Omental fat pad (tissue), 4 donors: Measurements from ENCODE around the gene RANBP1. TPM values are rescaled to one million over a fixed set of nuclear protein-coding genes. Genes with fewer than 3 reads are reported as not detected.

Source experiments
- ATAC-seq: fragments of 150-250 bp; one replicate; pipeline ENCODE4 v1.9.1; 2016; ENCODE audit warnings: mild to moderate bottlenecking, moderate library complexity; ENCODE audit not compliant: low FRiP score
- DNase-seq: peaks from one replicate; pipeline ENCODE4 v3.0.0-alpha.2; 2019; ENCODE audit warnings: low spot score
- total RNA-seq, 4 donors: library from RNA; depleted of rRNA; stranded (reverse); fragments of >200 nt; gene quantifications; one replicate each; pipeline ENCODE4 v1.1.0, GENCODE V29; 2016
- TF ChIP-seq, protein P1 (sequence below), 3 donors: fragments of 450-650 bp; IDR thresholded peaks; one replicate each; pipeline ENCODE4 v1.5.1; 2016 to 2017; ENCODE audit warnings: antibody characterized with exemption in 3 of 3, mild to moderate bottlenecking in 3 of 3, moderate library complexity in 2 of 3

The RANBP1 gene
- total RNA-seq, 4 donors from 2014 or later: 146 to 285 (median 159) TPM

DNA sequence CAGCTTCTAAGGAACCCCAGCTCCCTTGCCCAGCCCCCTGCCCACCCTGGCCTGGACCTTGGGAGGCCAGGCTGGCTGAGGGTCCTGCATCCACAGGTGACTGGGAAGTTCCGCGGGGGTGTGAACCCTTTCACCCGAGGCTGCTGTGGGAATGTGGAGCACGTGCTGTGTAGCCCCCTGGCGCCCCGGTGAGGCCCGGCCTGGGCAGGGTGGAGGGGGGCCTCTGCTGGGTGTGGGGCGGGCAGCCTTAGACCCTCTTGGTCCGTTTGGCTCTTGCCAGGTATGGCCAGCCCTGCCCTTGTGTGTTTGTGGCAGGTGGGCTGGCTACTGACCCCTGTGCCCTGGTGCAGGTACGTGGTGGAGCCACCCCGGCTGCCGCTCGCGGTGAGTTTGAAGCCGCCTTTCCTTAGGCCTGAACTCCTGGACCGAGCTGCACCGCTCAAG, 24.6 kb downstream of the RANBP1 start:
- DNase-seq: no peak
- TF ChIP-seq, protein P1, sequence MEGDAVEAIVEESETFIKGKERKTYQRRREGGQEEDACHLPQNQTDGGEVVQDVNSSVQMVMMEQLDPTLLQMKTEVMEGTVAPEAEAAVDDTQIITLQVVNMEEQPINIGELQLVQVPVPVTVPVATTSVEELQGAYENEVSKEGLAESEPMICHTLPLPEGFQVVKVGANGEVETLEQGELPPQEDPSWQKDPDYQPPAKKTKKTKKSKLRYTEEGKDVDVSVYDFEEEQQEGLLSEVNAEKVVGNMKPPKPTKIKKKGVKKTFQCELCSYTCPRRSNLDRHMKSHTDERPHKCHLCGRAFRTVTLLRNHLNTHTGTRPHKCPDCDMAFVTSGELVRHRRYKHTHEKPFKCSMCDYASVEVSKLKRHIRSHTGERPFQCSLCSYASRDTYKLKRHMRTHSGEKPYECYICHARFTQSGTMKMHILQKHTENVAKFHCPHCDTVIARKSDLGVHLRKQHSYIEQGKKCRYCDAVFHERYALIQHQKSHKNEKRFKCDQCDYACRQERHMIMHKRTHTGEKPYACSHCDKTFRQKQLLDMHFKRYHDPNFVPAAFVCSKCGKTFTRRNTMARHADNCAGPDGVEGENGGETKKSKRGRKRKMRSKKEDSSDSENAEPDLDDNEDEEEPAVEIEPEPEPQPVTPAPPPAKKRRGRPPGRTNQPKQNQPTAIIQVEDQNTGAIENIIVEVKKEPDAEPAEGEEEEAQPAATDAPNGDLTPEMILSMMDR (IDR thresholded peaks at IDR 0.05): no peak
- no peak for ATAC-seq

DNA sequence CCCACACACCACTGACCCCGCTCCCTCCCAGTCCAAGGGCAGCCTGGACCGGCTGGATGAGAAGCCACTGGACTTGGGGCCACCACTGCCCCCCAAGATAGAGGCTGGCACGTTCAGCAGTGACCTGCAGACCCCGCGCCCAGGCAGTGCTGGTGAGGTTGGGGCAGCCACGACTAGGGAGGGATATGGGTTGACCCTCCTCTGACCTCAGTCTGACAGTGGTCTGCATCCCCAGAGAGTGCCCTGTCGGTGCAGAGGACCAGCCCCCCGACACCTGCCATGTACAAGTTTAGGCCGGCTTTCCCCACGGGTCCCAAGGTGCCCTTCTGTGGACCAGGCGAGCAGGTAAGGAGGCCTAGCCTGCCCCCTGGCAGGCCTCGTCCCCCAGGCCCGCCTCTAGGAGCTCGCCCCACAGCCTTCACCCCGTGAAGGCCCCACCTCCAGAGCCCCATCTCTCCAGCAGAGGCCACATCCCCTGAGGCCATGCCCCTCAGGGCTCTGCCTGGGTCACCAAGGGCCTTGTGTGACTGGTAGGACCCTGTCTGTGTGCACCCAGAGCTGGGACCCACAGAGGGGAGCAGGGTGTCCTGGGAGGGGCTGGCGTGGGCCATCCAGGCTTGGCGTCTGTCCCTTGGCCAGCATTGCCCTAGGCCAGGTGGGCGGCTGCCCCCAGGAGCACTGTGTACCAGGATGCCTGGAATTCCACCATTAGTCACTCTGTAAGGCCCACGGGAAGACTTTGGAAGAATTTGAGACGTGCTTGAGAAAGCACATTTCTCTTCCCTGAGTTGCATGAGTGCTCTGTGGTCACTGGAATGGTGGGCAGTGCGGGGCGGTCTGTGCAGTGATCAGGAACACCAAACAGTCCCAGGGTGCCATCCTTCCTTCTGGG, 25.5 kb downstream of the RANBP1 start:
- TF ChIP-seq, protein P1 (IDR thresholded peaks at IDR 0.05): no peak
- ATAC-seq (peak; percentile 41), DNase-seq (no peak)

DNA sequence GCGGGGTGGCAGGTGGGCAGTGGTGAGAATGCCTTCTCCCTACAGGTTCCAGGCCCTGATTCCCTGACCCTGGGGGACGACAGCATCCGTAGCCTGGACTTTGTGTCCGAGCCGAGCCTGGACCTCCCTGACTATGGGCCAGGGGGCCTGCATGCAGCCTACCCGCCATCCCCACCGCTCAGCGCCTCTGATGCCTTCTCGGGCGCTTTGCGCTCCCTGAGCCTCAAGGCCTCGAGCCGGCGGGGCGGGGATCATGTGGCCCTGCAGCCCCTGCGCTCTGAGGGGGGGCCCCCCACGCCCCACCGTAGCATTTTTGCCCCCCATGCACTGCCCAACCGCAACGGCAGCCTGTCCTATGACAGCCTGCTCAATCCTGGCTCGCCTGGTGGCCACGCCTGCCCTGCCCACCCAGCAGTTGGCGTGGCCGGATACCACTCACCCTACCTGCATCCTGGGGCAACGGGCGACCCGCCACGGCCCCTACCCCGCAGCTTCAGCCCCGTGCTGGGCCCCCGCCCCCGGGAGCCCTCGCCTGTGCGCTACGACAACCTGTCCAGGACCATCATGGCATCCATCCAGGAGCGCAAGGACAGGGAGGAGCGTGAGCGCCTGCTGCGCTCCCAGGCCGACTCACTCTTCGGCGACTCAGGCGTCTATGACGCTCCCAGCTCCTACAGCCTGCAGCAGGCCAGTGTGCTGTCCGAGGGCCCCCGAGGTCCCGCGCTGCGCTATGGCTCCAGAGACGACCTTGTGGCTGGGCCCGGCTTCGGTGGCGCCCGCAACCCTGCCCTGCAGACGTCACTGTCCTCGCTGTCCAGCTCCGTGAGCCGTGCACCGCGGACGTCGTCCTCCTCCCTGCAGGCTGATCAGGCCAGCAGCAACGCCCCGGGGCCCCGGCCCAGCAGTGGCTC, 27.1 kb downstream of the RANBP1 start:
- no peak for ATAC-seq
- DNase-seq: no peak
- TF ChIP-seq, protein P1 (IDR thresholded peaks at IDR 0.05): no peak

DNA sequence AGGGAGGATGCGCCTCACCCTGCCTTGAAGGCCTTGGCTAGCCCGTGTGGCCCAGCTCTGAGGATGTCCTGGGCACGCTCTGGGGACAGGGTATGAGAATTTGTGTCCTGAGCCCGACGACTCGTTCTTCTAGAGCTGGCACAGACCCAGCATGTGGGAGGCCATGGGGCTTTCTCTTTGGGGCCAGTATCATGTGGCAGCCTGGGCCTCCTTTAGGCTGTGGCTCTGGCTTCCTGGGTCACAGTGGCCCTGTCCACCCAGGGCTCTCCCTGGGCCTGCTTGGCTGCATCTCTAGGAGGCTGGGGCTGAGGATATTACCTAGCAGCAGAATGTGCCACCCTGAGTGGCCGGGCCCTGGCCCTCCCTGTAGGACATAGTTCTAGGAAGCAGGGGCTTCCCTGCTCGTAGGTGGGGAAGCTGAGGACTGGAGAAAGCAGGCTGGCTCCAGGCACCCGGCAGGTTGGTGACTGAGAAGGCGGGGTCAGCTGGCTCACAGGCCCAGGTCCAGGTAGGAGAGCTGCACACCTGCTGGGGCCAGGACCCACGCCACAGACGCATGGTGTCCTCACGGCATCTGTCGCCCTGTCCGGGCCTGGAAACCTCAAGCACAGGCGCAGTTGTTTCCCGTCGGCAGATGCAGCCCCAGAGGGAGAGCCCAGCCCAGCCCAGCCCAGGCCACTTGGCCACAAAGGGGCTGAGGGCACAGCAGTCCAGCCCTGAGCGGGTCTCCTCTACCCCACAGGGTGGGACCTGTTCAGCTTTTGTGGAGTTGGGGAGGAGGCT, 28.2 kb downstream of the RANBP1 start:
- TF ChIP-seq, protein P1 (IDR thresholded peaks at IDR 0.05): no peak
- no peak for DNase-seq
- ATAC-seq: no peak

DNA sequence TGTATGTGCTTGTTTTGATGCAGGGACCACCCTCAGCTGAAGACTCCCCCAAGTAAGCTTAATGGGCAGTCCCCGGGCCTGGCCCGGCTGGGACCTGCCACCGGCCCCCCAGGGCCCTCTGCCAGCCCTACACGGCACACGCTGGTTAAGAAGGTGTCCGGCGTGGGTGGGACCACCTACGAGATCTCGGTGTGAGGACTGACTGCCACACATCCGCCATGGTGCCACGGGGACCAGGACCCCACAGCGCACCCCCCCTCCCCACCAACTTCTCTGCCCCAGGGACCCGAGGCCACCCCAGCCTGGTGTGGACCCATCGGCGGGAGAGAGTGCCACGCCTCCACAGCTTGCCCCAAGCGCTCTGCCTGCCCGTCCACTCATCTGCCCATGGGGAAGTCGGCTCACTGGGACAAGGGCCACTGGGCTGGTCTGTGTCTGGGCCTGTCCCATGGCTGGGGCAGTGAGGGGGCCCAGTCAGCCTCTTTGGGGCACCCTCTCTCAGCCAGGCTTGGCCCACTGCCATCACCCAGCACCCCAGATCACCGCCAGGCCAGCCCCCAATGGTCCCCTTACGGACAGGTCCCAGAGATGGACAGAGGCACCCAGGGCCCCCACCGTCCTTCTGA, 29.4 kb downstream of the RANBP1 start:
- TF ChIP-seq, protein P1 (IDR thresholded peaks at IDR 0.05): no peak
- no peak for ATAC-seq

DNA sequence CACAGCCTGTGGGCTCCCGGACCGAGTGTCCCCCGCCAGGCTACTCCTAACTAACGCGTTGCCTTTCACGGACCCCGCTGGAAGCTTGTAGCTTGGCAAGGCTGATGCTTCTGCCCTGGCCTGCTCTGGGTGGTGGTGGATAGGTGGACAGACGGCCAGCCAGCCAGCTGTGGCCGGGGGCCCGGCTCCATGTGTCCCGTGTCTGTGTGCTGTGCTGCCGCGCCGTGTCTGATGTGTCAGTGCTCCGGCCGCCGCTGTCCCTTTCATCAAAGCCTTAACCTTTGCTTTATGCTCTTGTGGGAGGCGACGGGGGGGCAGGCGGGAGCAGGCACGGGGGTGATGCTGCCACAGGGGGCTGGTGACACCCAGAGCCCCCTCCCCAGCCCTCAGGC, 29.9 kb downstream of the RANBP1 start:
- DNase-seq (no peak), ATAC-seq (no peak)
- TF ChIP-seq, protein P1 (IDR thresholded peaks at IDR 0.05): no peak

More for the DNA sequence above, 29.4 kb downstream of the RANBP1 start:
- DNase-seq: no peak
